Cardiac septum (tissue), 1 donor: ENCODE results near the gene RAMP2. TPM values are rescaled to one million over a fixed set of nuclear protein-coding genes. Genes with fewer than 3 reads are reported as not detected.

Experiments used
- DNase-seq: peaks from one replicate; pipeline ENCODE4 v3.0.0-alpha.2; 2020; ENCODE audit warnings: low spot score
- intact Hi-C: fragments of 100-400 bp; cut with DNase I; formaldehyde crosslinking; loops from one replicate; pipeline ENCODE4 v1.14.0; 2022
- total RNA-seq: library from RNA; stranded (reverse); fragmentation: NEBNext Ultra II Directional; extraction: Animal tissue kit (Norgen Biotek cat#: 25700); gene quantifications from one replicate; pipeline ENCODE4 v1.2.1, GENCODE V29; 2021
- donor health status: DM: no; HTN: no; CAD: no.

RAMP2 gene
- total RNA-seq, 1 donor from 2014 or later, result 45.8 TPM

DNA sequence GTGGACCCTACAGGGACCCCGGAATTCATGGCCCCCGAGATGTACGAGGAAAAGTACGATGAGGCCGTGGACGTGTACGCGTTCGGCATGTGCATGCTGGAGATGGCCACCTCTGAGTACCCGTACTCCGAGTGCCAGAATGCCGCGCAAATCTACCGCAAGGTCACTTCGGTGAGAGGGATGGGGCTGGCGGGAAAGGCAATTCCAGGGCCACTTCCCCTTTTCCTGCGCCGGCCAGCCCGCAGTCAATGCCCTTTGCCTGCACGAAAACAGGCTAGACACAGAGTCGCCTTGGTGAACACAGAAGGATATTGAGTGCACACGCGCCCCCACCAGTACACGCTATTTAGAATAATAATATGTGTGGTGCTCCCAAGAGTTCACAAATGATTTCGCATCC lies 23.4 kb downstream of the RAMP2 start:
- intact Hi-C loops, result no loop called here
- no peak for DNase-seq

DNA sequence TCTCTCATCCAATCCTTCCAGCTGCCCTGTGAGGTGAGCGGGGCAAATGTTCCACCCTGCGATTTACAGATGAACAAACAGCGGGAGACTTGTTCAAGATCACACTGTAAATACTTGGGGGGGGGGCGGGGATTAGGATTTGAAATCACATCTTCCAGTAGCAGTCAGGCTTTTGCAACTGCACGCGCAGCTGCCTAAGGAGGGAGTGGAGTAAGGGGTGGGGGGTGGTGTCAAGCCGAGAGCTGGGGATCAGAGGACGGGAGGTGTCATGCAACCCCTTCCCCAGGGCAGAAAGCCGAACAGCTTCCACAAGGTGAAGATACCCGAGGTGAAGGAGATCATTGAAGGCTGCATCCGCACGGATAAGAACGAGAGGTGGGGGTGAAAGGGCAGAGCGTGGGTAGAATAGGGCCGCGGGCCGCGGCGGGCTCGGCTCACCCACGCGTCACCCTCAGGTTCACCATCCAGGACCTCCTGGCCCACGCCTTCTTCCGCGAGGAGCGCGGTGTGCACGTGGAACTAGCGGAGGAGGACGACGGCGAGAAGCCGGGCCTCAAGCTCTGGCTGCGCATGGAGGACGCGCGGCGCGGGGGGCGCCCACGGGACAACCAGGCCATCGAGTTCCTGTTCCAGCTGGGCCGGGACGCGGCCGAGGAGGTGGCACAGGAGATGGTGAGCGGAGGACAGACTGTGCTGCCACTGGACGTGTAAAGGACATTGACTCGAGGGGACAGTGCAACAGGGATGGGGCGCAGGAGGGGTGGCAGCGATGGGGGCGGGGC lies 24.0 kb downstream of the RAMP2 start:
- no peak for DNase-seq
- intact Hi-C loops, result no loop called here

DNA sequence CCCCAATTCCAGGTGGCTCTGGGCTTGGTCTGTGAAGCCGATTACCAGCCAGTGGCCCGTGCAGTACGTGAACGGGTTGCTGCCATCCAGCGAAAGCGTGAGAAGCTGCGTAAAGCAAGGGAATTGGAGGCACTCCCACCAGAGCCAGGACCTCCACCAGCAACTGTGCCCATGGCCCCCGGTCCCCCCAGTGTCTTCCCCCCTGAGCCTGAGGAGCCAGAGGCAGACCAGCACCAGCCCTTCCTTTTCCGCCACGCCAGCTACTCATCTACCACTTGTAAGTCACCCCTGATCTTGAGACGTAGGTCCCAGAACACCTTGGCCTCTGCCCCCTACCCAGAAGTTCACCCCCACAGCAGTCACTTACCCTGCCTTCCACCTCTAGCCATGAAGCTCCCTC lies 26.2 kb downstream of the RAMP2 start:
- intact Hi-C loops, result no loop called here
- DNase-seq, result no peak

DNA sequence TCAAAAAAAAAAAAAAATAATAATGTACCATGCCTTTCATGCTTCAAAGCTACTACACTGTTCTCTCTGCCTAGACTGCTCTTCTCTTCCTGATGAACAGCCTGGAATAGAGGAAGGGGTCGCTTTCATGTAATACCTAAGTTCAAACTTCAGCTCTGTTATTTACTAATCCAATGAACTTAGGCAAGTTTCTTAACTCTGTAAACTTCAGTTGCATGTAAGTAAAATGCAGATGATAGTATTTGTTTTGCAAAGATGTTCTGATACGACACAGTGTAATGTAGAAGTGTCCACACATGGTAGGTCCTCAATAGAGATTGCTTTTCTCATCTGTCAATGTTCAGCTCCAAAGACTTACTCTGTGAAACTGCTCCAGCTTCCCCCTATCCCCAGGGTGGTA lies 30.9 kb downstream of the RAMP2 start:
- intact Hi-C loops, result no loop called here
- no peak for DNase-seq

DNA sequence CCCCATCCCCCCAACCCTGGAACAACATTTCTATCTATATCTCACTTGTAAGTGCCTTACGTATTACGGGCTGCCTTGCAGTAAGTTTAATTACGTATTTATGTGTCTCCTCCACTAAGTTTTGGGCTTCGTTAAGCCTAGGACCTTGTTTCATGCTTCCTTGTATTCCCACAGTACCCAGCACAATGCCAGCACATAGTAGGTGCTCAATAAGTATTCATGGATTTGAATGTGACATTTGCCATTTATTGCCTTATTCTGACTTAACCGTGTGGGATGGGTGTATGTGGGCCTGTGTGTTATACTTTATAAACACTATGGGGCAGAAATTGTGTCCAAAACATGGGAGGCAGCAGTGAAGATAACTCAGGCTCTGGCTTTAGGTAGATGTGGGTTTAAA lies 31.5 kb downstream of the RAMP2 start:
- intact Hi-C loops, result no loop called here
- no peak for DNase-seq

DNA sequence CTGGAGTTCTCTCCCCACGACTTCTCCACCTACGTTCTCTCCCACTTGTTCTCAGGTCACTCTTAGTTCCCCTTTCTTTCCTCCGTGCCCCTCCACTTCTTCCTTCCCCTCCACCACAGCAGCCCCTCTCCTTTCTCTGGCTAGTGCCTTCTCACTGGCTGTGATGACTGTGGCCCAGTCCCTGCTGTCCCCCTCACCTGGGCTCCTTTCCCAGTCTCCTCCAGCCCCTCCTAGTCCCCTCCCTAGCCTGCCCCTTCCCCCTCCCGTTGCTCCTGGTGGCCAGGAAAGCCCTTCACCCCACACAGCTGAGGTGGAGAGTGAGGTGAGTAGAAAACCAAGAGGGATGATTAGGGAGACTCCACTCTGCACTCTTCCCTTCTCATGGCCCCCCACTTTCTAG lies 34.0 kb downstream of the RAMP2 start:
- intact Hi-C loops, result no loop called here
- DNase-seq, result peak; percentile 58

DNA sequence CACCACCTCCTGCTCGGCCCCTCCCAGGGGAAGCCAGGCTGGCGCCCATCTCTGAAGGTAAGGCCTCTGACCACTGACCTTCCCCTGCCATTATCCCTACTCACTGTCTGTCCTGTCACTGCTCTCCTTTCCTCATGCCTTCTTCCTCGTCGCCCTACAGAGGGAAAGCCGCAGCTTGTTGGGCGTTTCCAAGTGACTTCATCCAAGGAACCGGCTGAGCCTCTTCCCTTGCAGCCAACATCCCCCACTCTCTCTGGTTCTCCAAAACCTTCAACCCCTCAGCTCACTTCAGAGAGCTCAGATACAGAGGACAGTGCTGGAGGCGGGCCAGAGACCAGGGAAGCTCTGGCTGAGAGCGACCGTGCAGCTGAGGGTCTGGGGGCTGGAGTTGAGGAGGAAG lies 34.4 kb downstream of the RAMP2 start:
- intact Hi-C loops, result no loop called here

DNA sequence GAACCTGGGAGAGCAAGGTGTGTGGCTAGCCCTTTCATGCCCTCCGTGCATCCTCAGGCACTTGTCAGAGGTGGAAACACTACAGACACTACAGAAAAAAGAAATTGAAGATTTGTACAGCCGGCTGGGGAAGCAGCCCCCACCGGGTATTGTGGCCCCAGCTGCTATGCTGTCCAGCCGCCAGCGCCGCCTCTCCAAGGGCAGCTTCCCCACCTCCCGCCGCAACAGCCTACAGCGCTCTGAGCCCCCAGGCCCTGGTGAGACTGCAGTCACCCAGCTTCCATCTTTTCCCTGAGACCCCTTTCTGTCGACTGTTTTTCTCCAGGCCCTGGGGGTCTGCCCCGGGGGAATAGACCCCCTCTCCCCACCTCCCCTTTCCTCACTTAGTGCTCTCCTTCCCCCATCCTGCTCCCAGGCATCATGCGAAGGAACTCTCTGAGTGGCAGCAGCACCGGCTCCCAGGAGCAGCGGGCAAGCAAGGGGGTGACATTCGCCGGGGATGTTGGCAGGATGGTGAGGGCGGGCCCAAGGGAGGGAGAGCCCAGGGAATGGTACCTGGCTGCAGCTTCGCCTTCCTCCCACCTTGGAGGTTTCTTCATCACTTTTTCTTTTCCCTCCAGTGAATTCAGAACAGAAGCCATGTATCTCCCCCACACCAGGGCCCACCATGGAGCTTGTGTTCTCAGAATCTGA lies 35.2 kb downstream of the RAMP2 start:
- intact Hi-C loops, result no loop called here
- peak; percentile 58 for DNase-seq

More for the DNA sequence above, 34.4 kb downstream of the RAMP2 start:
- DNase-seq, result peak; percentile 66

DNA sequence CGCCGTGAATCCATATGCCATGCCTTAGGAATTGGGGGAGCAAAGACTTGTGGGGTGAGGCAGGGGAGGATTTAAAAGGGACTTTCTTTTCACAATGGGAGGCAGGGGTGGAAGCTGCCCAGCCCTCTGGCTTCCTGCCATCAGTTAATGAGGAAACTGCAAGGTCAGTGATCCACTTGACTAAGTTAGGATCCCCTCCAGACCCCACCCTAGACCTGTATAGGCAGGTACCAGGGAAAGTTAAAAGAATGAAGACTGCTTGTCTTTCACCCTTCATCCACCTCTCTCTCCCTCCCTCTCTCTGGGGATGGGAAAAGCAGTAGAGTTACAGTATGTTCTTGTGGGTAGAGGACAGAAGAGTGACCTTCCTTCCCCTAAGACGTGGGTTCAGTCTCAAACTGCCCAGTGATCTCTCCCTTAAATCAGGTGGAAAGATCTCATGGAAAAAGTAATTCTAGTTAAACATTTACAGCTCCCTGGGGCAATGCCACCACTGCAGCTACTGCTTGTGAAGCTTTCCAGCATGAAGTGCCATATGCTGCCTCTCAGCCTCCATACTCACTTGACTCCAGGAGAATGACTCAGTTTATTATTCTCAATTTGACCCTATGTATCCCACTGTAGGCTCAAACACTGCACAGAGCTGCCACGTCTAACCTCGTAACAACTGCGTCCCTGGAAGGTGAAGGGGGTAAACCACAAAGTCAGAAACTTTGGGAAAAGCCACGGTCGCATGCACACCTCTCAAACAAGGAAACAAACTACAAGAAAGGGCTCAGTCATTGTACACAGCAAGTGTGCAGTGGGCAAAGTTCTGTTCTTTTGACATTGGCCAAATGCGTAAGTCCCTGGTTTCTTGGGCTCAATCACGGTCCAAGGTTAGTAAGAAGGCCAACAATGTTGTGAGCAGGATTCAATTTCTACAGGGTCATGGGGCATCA lies 36.3 kb downstream of the RAMP2 start:
- intact Hi-C loops, result no loop called here
- DNase-seq, result peak; percentile 53

DNA sequence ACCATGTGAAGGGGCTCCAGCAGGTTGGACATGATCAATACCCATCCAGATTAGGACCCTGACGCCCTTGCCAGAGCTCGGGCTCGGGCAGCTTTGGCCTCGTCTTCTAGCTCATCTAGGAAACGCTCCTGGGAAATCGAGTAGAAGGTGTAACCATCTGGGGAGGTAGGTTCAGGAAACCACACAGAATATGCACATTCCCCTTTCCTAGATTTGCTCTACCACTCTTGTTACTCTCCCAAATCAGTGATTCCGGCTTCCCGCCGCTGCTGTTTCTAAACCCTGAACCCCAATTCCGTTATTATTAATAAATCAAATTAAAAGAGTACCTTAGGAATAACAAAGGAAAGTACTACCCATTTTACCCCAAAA lies 37.0 kb downstream of the RAMP2 start:
- intact Hi-C loops, result no loop called here
- no peak for DNase-seq

DNA sequence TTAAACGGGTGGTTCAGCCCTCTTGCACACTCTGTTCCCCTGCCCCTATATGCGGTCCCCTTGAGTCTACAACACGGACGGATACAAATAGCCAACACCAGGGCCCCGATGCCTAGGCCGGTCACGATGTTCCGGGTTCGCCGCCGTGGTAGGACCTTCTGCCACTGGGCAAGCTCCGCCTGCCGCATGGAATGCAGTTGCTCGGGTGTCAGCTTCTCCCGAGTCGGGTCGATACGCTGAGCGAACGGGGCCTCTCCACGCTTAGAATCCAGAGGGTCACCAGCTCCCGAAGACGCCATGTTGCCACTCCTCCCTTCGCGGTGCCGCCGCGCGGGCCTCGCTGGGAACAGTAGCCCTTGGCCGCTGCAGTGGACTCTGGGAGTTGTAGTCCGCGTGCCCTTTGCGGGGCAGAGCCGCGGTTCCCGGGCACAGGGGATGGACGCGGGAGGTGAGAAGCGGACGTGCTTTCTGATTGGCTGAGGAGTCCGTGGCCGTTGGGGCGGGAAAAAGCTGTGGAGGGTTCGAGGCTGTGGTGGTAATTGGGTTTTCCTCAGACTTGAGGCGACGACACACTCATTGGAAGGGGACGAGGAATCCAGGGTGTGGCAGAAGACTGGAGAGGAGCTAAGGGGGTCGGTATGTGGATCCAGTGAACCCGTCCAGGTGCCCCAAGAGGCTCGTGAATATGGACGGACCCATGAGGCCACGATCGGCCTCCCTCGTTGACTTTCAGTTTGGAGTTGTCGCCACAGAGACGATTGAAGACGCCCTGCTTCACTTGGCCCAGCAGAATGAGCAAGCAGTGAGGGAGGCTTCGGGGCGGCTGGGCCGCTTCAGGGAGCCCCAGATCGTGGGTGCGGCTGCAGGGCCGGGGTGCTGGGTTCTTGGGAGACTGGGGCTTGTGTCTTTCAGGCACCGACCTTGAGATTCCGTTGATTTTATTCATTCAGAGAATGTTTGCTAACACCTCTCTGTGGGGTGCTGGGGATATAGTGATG lies 37.7 kb downstream of the RAMP2 start, which contains the start of the genes CNTD1 and COA3:
TSS of gene CNTD1 (plus strand) at position 479 of the 998 bp plus-strand sequence. CDS start at position 686, 207 bp downstream.
TSS of gene COA3 (minus strand) at position 322 of the 998 bp plus-strand sequence. CDS start at position 299, 23 bp downstream.
- intact Hi-C loops, result no loop called here
- peak; percentile 93 for DNase-seq

DNA sequence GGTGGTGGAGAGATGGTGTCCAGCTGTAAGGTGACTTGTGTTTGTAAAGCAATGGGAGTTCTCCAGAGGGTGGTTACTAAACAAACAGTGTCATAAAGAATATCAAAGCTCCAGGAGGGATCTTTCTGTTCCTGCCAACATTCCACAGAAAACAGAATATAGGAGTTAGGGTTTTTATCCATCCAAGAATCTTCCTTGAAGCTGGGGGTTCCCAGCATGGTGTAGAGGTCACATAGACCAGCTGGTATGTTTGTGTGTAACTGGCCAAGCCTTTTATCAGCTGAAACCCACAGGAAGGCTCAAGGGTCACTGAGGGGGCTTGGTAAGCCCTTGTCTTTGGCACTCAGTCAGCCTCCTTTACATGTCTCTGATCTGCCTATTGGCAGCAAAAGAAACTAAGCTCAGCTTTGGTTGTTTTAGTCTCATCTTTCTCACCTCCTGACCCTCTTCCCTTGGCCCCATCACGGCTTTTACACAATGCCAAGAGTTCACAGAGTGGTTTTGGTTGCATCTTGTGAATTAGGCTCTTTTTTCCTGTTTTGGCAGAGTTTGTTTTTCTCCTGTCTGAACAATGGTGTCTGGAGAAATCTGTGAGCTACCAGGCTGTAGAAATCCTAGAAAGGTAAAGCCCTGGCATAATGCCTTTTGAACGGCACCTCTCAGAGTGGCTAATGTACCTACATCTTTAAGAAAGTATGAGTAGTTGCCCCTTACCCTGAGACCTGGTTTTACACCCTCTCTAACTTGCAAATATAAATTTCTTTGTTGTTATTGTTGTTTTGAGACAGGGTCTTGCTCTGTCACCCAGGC lies 42.3 kb downstream of the RAMP2 start:
- intact Hi-C loops, result no loop called here
- no peak for DNase-seq

DNA sequence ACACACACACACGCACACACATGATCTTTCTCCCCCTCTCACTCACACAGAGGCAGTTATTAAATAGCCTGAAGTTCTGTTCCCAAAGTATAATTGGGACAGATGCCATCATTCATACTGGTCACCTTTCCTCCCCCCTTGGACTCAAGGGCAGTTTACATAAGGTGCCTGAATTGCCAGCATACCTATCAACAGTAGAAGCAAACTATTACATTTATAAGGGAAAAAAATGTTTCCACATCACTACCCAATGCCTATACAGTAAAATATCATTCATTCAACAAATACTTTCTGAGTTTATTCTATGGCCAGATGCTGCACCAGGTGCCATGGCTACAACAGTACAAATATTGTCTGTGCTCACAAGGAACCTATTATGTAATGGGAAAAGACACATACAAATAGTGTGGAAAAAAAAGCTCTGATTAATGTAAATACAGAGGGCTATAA lies 43.9 kb downstream of the RAMP2 start:
- intact Hi-C loops, result no loop called here
- DNase-seq, result no peak

DNA sequence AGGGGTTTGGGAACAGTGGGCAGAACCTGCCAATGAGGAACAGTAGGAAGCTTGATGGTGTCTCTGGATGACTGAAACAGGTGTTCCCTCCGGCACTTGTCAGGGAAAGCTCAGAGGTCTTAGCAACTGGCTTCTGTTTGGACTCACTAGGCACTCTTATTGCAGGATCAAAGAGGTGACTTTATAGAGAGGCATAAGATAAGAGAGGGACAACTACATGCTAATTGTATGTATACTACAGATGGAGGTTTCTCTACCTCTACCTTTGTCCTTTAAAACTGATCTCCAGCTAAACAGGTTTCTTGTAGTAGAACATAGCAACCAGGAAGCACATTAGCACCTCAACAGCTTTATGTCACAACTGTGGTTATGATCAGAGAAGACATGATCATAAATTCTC lies 45.2 kb downstream of the RAMP2 start:
- intact Hi-C loops, result no loop called here

DNA sequence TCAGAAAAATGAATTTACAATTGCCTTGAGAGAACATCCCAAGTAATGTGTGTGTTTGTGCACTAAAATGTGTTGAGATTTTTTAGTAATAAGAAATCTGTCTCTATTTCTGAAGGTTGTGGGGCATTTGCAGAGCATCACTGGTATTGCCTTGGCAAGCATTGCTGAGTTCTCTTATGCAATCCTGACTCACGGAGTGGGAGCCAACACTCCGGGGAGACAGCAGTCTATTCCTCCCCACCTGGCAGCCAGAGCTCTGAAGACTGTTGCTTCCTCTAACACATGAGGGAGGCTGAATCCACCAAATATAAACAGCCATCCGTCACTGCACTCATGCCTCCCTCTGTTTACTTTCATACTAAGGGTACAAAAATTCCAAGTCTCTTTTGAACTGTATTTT lies 48.2 kb downstream of the RAMP2 start:
- intact Hi-C loops, result no loop called here
- DNase-seq, result no peak

More for the DNA sequence above, 45.2 kb downstream of the RAMP2 start:
- DNase-seq, result no peak
